ENCODE results near the gene KATNB1.
"Not testable (repeated sequence)": the region's sequence is repeated elsewhere in the genome, so short reads cannot be mapped to it uniquely, and the experiment has no call there.

The KATNB1 gene

DNA sequence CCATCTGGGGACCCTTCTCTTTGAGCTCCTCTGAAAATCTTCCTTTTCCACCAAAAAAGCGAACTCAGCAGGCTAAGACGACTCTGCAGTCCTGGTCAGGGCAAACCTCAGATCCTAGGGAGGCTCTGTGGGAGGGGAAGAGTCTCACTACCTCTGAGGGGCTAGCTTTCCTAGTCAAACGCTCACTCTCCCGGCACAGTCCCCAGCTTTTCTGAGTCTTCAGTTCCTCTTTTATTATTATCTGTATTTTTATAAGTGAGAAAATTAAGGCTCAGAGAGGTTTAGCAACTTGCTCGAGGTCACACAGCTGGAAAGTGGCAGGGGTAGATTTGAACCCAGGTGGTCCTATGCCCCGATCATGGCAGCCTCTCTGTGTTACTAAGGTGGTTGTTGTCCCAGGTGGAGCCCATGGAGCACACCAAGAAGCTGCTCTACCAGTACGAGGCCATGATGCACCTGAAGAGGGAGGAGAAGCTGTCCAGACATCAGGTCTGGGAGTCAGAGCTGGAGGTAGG lies 9.1 kb upstream of the KATNB1 start:
- no peak for DNase-seq

GRCh38 chr16:57727610-57728009 lies 8.0 kb upstream of the KATNB1 start:
- no peak for DNase-seq

DNA sequence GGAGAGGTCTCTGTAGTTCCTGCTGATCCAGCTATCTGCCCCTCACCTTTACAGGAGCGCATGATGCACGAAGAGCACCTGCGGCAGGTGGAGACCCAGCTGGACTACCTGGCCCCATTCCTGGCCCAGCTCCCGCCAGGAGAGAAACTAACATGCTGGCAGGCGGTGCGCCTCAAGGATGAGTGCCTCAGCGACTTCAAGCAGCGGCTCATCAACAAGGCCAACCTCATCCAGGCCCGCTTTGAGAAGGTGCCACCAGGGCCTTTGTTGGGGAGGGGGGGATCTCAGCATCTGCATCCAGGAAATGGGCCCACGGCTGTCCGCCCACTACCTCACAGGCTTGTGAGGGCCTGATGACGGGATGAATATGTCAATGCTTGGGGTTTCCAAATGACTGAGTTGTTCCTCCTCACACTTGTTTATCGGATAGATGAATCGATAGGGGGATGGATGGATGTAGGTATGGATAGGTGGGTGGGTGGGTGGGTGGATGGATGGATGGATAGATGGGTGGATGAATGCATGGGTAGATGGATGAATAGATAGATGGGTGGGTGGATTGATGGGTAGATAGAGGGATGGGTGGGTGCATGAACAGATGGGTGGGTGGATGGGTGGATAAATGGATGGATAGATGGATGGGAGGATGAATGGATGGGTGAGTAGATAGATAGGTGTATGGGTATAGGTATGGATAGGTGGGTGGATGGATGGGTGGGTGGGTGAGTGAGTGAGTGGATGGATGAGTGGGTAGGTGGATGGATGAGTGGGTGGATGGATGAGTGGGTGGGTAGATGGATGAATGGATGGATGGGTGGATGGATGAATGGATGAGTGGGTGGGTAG lies 7.0 kb upstream of the KATNB1 start:
- DNase-seq = no peak

DNA sequence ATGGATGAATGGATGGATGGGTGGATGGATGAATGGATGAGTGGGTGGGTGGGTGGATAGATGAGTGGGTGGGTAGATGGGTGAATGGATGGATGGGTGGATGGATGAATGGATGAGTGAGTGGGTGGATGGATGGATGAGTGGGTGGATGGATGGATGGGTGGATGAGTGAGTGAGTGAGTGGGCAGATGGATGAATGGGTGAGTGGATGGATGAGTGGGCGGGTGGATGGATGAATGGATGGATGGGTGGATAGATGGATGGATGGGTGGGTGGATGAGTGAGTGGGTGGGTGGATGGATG lies 6.4 kb upstream of the KATNB1 start:
- DNase-seq = no peak

GRCh38 chr16:57729852-57730251 lies 5.7 kb upstream of the KATNB1 start:
- not testable (repeated sequence) for DNase-seq

- no peak for DNase-seq
Observed at GRCh38 chr16:57730771-57731730, 4.5 kb upstream of the KATNB1 start.

GRCh38 chr16:57732037-57732436 lies 3.5 kb upstream of the KATNB1 start:
- no peak for DNase-seq

DNA sequence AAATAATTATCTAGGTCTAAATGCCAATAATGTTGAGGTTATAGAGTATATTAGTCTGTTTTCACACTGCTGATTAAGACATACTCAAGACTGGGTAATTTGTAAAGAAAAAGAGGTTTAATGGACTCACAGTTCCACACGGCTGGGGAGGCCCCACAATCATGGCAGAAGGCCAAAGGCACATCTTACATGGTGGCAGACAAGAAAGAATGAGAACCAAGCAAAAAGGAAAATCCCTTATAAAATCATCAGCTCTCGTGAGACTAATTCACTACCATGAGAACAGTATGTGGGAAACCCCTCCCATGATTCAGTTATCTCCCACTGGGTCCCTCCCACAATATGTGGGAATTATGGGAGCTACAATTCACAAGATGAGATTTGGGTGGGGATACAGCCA lies 2.9 kb upstream of the KATNB1 start:
- no peak for DNase-seq

GRCh38 chr16:57734308-57734924 lies 1.2 kb upstream of the KATNB1 start:
- no peak for DNase-seq

- DNase-seq = peak; percentile 99
Observed at GRCh38 chr16:57734925-57735754, 430 bp upstream of the KATNB1 start.

DNA sequence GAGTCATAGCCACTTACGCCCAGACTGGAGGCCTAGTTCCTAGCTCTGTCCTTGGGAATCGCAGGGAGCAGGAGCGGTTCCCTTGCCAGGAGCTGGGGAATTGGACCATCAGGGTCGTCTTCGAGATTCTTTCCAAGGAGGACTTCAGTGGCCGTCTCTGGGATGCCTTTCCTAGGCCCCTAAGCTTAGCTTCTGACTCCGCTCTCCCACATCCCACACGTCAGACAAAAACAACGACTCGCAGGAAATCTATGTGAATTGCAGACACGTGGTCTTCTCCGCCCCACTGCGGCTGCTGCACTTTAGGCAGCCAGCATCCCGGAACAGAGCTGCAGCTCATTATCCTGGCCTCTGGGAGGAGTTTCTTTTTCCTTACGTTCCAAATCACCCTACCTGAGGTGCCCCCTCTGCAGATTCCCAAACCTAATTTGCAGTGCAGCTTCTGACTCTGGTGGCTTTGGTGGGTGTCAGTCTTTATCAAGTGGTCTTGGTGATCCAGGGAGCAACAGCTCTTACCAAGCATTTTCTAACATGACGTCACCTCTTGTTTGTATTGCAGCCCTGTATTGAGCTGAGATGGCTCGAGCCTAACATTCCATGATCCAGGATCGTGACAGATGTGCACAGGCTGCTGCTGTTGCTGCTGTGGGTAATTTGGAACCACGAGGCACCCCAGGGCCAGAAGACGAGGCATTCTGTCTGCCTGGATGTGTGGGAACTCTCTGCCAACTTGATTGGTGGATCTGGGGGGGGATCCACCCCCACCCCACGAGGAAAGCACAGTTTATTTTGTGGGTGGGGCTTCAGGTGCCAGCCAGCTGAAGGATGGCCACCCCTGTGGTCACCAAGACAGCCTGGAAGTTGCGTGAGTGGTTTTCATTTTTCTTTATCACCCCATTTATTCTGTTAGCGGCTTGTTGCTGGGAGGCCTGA lies 1.1 kb downstream of the KATNB1 start:
- peak in 1 of 2 experiments; percentile 56 for DNase-seq

DNA sequence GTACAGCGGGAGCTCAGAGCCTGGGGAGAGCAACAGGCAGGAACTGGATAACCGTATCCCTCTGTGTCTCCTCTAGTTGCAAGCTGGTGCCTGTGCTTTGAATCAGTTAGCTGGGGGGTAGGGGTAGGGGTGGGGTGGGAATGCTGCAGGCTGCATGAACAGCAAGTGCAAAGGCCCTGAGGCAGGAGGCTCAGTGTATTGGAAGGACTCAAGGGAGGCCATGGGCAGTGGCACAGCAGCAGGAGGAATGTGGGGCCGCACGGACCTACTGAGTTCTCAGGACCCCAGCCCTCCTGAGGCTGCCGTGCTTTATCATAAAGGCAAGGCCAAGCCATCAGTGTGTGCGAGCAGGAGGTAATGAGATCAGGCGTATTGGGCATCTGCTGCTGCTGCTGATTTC lies 3.3 kb downstream of the KATNB1 start:
- DNase-seq = no peak

DNA sequence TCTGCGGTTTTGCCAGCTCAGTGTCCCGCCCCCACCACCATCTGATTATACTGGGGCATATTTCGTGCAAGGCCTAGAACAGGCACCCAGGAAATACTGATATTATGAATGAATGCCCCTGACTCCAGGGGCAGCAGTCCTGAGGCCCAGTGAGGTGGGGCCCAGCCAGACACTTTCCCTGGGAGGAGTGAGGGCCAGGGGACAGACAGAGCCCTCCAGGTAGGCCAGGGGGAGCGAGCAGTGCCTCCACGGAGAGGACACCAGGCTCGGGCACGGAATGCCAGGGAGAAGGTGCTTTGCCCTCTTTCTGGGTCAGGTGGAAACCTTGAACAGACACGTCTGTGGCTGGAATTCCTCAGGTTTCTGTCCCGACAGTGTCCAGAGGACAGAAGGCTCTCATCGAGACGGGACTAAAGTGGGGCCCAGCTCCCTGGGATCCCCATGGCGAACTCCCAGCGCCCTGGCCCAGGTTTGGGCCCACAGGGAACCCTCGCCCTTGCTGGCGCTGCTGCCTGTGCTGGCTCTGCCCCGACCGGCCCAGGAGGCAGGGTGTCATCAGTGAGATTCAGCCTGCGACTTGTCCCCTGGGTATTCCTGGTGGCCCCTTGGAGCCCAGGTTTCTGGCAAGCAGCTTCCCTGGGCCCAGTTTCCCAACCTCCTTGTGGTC lies 4.3 kb downstream of the KATNB1 start:
- DNase-seq = no peak

GRCh38 chr16:57740423-57741071 lies 5.0 kb downstream of the KATNB1 start:
- no peak for DNase-seq

GRCh38 chr16:57741660-57742191 lies 6.2 kb downstream of the KATNB1 start:
- no peak for DNase-seq

DNA sequence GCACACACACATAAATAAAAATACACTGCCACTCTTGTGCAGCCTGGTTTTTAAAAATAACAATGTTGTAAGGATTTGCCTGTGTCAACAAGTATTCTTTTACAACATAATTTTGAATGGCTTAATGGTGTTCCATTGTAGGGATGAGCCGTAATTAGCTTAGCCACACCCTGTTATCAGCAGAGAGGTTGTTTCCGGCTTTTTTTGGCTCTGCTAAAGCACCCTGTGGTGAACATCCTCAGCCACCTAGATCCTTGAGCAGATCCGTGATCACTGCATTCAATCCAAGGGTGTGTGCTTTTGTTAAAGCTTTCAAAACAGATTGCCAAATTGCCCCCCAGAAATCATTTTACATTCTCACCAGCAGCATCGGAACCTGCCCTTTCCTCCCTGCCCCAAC lies 7.0 kb downstream of the KATNB1 start:
- DNase-seq = no peak

DNA sequence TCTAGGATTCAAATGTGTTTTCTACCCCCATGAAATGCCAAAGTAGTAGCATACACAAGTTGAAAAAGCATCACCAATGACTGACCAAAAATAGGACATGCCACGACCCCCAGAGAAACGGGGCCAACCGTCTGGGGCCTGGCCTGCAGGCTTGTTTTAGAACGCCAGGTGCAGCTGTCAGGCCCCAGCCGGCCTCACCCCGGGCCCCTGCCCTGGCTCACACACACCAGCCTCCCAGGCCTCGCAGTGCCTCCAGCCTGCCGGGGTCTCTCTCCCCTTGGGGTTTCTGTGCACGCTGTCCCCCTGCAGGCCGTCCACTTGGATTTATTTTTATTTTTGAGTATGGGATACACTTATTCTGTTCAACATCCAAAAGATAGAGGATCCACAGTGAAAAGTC lies 7.9 kb downstream of the KATNB1 start:
- DNase-seq = no peak

GRCh38 chr16:57743886-57744641 lies 8.5 kb downstream of the KATNB1 start:
- DNase-seq = no peak

DNA sequence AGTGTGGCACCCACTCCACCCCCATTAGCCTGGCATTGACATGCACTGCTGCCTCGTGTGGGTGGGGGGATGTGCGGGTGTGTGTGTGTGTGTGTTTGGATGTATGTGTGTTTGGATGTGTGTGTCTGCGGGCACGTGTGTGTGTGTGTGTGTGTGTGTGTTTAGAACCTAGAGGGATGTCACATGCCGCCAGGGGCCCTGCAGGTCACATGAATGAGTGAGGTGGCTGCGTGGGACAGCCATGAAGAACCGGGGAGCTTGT lies 9.0 kb downstream of the KATNB1 start:
- no peak for DNase-seq
